H1 (cell line): ENCODE results near the gene ECPAS. TPM values are rescaled to one million over a fixed set of nuclear protein-coding genes. Genes with fewer than 3 reads are reported as not detected.

Experiments used
- CTCF ChIA-PET: fragments of 300-600 bp; sonication (Branson Sonifier 250); formaldehyde crosslinking; loops from one replicate; lab custom pipeline; 2021; ENCODE audit not compliant: partially characterized antibody; lab: Charles Lee
- POLR2A ChIA-PET: fragments of 300-600 bp; sonication (Branson Sonifier 250); formaldehyde crosslinking; loops from one replicate; lab custom pipeline; 2021; ENCODE audit warnings: inconsistent platforms; ENCODE audit not compliant: partially characterized antibody; lab: Charles Lee
- DNase-seq, 2 experiments: peaks; one replicate each; pipeline versions ENCODE4 v3.0.0 to v3.0.0-alpha.2; 2010 to 2022; ENCODE audit warnings: low spot score in 2 of 2, low read depth in 1 of 2, mixed read lengths in 1 of 2
- FAIRE-seq: peaks from 2 replicates; lab custom pipeline; 2011; peaks lifted over from hg19 to GRCh38; lab: Jason Lieb, UNC
- H2AFZ ChIP-seq: 2 replicates; pipeline ENCODE4 v1.8.1; 2012; ENCODE audit warnings: low read length, inconsistent platforms
- H2AK5ac ChIP-seq: 2 replicates; pipeline ENCODE4 v1.6.1; 2013; ENCODE audit warnings: low read depth, low read length
- H2BK120ac ChIP-seq: replicated peaks from 2 replicates; pipeline ENCODE3; 2013; ENCODE audit warnings: low read depth, low read length, inconsistent platforms
- H2BK12ac ChIP-seq: 2 replicates; pipeline ENCODE4 v1.6.1; 2013; ENCODE audit warnings: low read depth, low read length
- H2BK15ac ChIP-seq: 2 replicates; pipeline ENCODE4 v1.6.1; 2013; ENCODE audit warnings: low read length
- H2BK20ac ChIP-seq: 2 replicates; pipeline ENCODE4 v1.6.1; 2013; ENCODE audit warnings: low read length
- H2BK5ac ChIP-seq: 2 replicates; pipeline ENCODE4 v1.6.1; 2013; ENCODE audit warnings: low read depth, low read length
- H3K14ac ChIP-seq: 2 replicates; pipeline ENCODE4 v1.6.1; 2013; ENCODE audit warnings: inconsistent platforms; ENCODE audit not compliant: insufficient read length
- H3K18ac ChIP-seq: 2 replicates; pipeline ENCODE4 v1.6.1; 2013; ENCODE audit warnings: low read length; ENCODE audit errors: extremely low read depth
- H3K23ac ChIP-seq: 2 replicates; pipeline ENCODE4 v1.6.1; 2013; ENCODE audit warnings: inconsistent platforms; ENCODE audit not compliant: insufficient read length
- H3K23me2 ChIP-seq: 2 replicates; pipeline ENCODE4 v1.6.1; 2013; ENCODE audit warnings: low read depth, low read length
- H3K27ac ChIP-seq: 2 replicates; pipeline ENCODE4 v1.6.1; 2011; ENCODE audit warnings: low read depth, low read length, inconsistent platforms
- H3K27me3 ChIP-seq, 4 experiments: replicated peaks in 1 of 4; 1 replicate in 1 of 4; 2 replicates in 3 of 4; pipeline versions ENCODE4 v1.6.1 to v1.8.1; 2011 to 2013; ENCODE audit warnings: low read length in 3 of 4, mild to moderate bottlenecking in 3 of 4, inconsistent platforms in 2 of 4, mixed read lengths in 2 of 4, moderate library complexity in 1 of 4; ENCODE audit not compliant: control insufficient read depth in 3 of 4, insufficient read depth in 3 of 4; ENCODE audit errors: extremely low read depth in 1 of 4
- H3K36me3 ChIP-seq, 4 experiments: 2 replicates each; pipeline versions ENCODE4 v1.6.1 to v1.8.1; 2011 to 2013; ENCODE audit warnings: mild to moderate bottlenecking in 4 of 4, low read length in 3 of 4, moderate library complexity in 2 of 4, control low read depth in 1 of 4, inconsistent platforms in 1 of 4; ENCODE audit not compliant: insufficient read depth in 4 of 4, control insufficient read depth in 2 of 4
- H3K4ac ChIP-seq: replicated peaks from 2 replicates; pipeline ENCODE3; 2013; ENCODE audit warnings: low read length, low read depth, mixed read lengths, inconsistent platforms; ENCODE audit not compliant: insufficient read length
- H3K4me1 ChIP-seq, 4 experiments: replicated peaks in 1 of 4; 1 replicate in 1 of 4; 2 replicates in 3 of 4; pipeline versions ENCODE4 v1.6.1 to v1.8.1; 2011 to 2013; ENCODE audit warnings: low read length in 3 of 4, inconsistent platforms in 2 of 4, mixed read lengths in 1 of 4; ENCODE audit not compliant: insufficient read depth in 4 of 4, control insufficient read depth in 3 of 4
- H3K4me2 ChIP-seq, 2 experiments: 2 replicates each; pipeline versions ENCODE4 v1.6.1 to v1.8.1; 2011 to 2013; ENCODE audit warnings: low read depth in 2 of 2, low read length in 2 of 2, control low read depth in 1 of 2, inconsistent platforms in 1 of 2, mild to moderate bottlenecking in 1 of 2; ENCODE audit not compliant: insufficient read depth in 1 of 2
- H3K4me3 ChIP-seq, 4 experiments: fragments of 200-600, 300-600 bp in 1 of 4; sonication (generic), shearing (Covaris generic), sonication (Bioruptor Twin) in 1 of 4; 2 replicates each; pipeline versions ENCODE4 v1.5.1 to v1.8.1; 2011 to 2016; ENCODE audit warnings: low read length in 4 of 4, low read depth in 3 of 4, control low read depth in 2 of 4, inconsistent platforms in 2 of 4, mild to moderate bottlenecking in 2 of 4, mixed read lengths in 1 of 4, moderate library complexity in 1 of 4; ENCODE audit not compliant: insufficient read depth in 2 of 4; ENCODE audit errors: extremely low read depth in 1 of 4
- H3K56ac ChIP-seq: replicated peaks from 2 replicates; pipeline ENCODE3; 2013; ENCODE audit warnings: low read depth, mild to moderate bottlenecking, mixed read lengths, low read length, inconsistent platforms; ENCODE audit not compliant: insufficient read length
- H3K79me1 ChIP-seq: 2 replicates; pipeline ENCODE4 v1.6.1; 2013; ENCODE audit warnings: low read depth, low read length, control low read depth
- H3K79me2 ChIP-seq, 2 experiments: 2 replicates each; pipeline versions ENCODE4 v1.6.1 to v1.8.1; 2012 to 2013; ENCODE audit warnings: low read length in 2 of 2, mild to moderate bottlenecking in 2 of 2, inconsistent platforms in 1 of 2; ENCODE audit not compliant: insufficient read depth in 2 of 2, control insufficient read depth in 1 of 2
- H3K9ac ChIP-seq, 4 experiments: replicated peaks in 1 of 4; 1 replicate in 1 of 4; 2 replicates in 3 of 4; pipeline versions ENCODE4 v1.6.1 to v1.8.1; 2011 to 2013; ENCODE audit warnings: low read depth in 3 of 4, low read length in 3 of 4, control low read depth in 2 of 4, mild to moderate bottlenecking in 2 of 4, moderate library complexity in 2 of 4, inconsistent platforms in 1 of 4; ENCODE audit errors: extremely low read depth in 1 of 4
- H3K9me3 ChIP-seq, 2 experiments: 2 replicates each; pipeline versions ENCODE4 v1.6.1 to v1.8.1; 2012 to 2013; ENCODE audit warnings: mild to moderate bottlenecking in 2 of 2, moderate library complexity in 2 of 2, control low read depth in 1 of 2, inconsistent platforms in 1 of 2, low read depth in 1 of 2, low read length in 1 of 2, mixed read lengths in 1 of 2; ENCODE audit not compliant: insufficient read depth in 2 of 2
- H4K20me1 ChIP-seq, 2 experiments: replicated peaks in 1 of 2; 2 replicates each; pipeline versions ENCODE3 to v1.8.1; 2011 to 2013; ENCODE audit warnings: inconsistent platforms in 2 of 2, low read length in 2 of 2, mild to moderate bottlenecking in 1 of 2; ENCODE audit not compliant: insufficient read depth in 2 of 2, control insufficient read depth in 1 of 2
- H4K5ac ChIP-seq: 2 replicates; pipeline ENCODE4 v1.6.1; 2013; ENCODE audit warnings: low read length, low read depth, mixed read lengths, inconsistent platforms; ENCODE audit not compliant: insufficient read length
- H4K8ac ChIP-seq: 2 replicates; pipeline ENCODE4 v1.8.0; 2013; ENCODE audit warnings: mild to moderate bottlenecking, moderate library complexity, low read length, inconsistent platforms; ENCODE audit not compliant: insufficient read depth; ENCODE audit errors: extremely low read depth
- H4K91ac ChIP-seq: replicated peaks from 2 replicates; pipeline ENCODE3; 2013; ENCODE audit warnings: low read length, mixed read lengths, inconsistent platforms; ENCODE audit not compliant: insufficient read length
- CHD2 ChIP-seq: IDR thresholded peaks from 2 replicates; pipeline ENCODE4 v1.6.1; 2012; ENCODE audit warnings: low read length, improper control_type of control experiment
- CREB1 ChIP-seq: IDR thresholded peaks from 2 replicates; pipeline ENCODE4 v1.6.1; 2012; ENCODE audit warnings: inconsistent platforms
- HDAC2 ChIP-seq, 2 experiments: fragments of 300-600 bp in 1 of 2; sonication (generic) in 1 of 2; IDR thresholded peaks; 2 replicates each; pipeline ENCODE4 v1.6.1; 2011 to 2012; ENCODE audit warnings: low read depth in 2 of 2, low read length in 2 of 2, mild to moderate bottlenecking in 2 of 2, moderate library complexity in 2 of 2, borderline replicate concordance in 1 of 2, inconsistent platforms in 1 of 2
- KDM4A ChIP-seq: IDR thresholded peaks from one replicate; pipeline ENCODE4 v1.7.1; 2012; ENCODE audit warnings: low read depth, mild to moderate bottlenecking, moderate library complexity, low read length, inconsistent platforms; ENCODE audit not compliant: severe bottlenecking
- POLR2A ChIP-seq, 2 experiments: IDR thresholded peaks; 1 replicate in 1 of 2; 2 replicates in 1 of 2; pipeline ENCODE4 v1.6.1; 2011; ENCODE audit warnings: low read depth in 2 of 2, low read length in 2 of 2, mild to moderate bottlenecking in 2 of 2; ENCODE audit errors: control extremely low read depth in 1 of 2
- POLR2AphosphoS5 ChIP-seq: IDR thresholded peaks from 2 replicates; pipeline ENCODE4 v1.6.1; 2011; ENCODE audit warnings: low read depth, low read length
- POU5F1 ChIP-seq: IDR thresholded peaks from 2 replicates; pipeline ENCODE4 v1.6.1; 2011; ENCODE audit warnings: low read depth, mild to moderate bottlenecking, low read length, moderate library complexity
- RAD21 ChIP-seq, 2 experiments: IDR thresholded peaks in 1 of 2; conservative IDR thresholded peaks in 1 of 2; 2 replicates each; pipeline ENCODE4 v1.6.1; 2011; ENCODE audit warnings: low read depth in 2 of 2, low read length in 2 of 2, improper control_type of control experiment in 1 of 2, inconsistent platforms in 1 of 2, mild to moderate bottlenecking in 1 of 2, moderate library complexity in 1 of 2
- SAP30 ChIP-seq: fragments of 300-600 bp; sonication (generic); IDR thresholded peaks from 2 replicates; pipeline ENCODE4 v1.7.1; 2012; ENCODE audit warnings: low read length, moderate library complexity, mild to moderate bottlenecking, inconsistent platforms; ENCODE audit not compliant: insufficient read depth, insufficient replicate concordance
- SIN3A ChIP-seq, 2 experiments: IDR thresholded peaks in 1 of 2; conservative IDR thresholded peaks in 1 of 2; 2 replicates each; pipeline ENCODE4 v1.6.1; 2011 to 2012; ENCODE audit warnings: low read length in 2 of 2, improper control_type of control experiment in 1 of 2, low read depth in 1 of 2, mild to moderate bottlenecking in 1 of 2
- SUZ12 ChIP-seq: fragments of 200-600 bp; sonication (generic); IDR thresholded peaks from 2 replicates; pipeline ENCODE4 v1.6.1; 2012; ENCODE audit warnings: mild to moderate bottlenecking, inconsistent platforms, low read length, moderate library complexity, mixed read lengths
- TCF12 ChIP-seq: IDR thresholded peaks from 2 replicates; pipeline ENCODE4 v1.6.1; 2011; ENCODE audit warnings: low read depth, mild to moderate bottlenecking, low read length
- ZNF274 ChIP-seq: IDR thresholded peaks from 2 replicates; pipeline ENCODE4 v1.7.0; 2012; ENCODE audit warnings: low read length, borderline replicate concordance; ENCODE audit errors: extremely low read depth
- polyA plus RNA-seq, 7 experiments: library from polyadenylated mRNA; depleted of rRNA in 3 of 7; stranded (reverse) in 5 of 7; unstranded in 2 of 7; fragments of >200 nt in 5 of 7; fragments of 200-250 nt in 2 of 7; gene quantifications; 1 replicate in 5 of 7; 2 replicates in 1 of 7; 4 replicates in 1 of 7; pipeline versions ENCODE4 v1.2.1 to v1.2.3, GENCODE V29; 2011 to 2013; ENCODE audit warnings: missing spikeins in 2 of 7, mixed read lengths in 2 of 7
- total RNA-seq: library from RNA; stranded (reverse); fragmentation: NEBNext Ultra II Directional; extraction: Animal tissue kit (Norgen Biotek cat#: 25700); gene quantifications from 2 replicates; pipeline ENCODE4 v1.2.1, GENCODE V29; 2021
- TF ChIP-seq, protein P1 (sequence below): IDR thresholded peaks from 2 replicates; pipeline ENCODE4 v1.6.1; 2012; ENCODE audit warnings: inconsistent platforms

Gene ECPAS
- total and polyA plus RNA-seq, 2 of the 8 experiments (the other 6 are each of a cell fraction or from before 2014, with no cell fraction given), result 20.9 to 131 TPM

GRCh38 chr9:111514967-111515366 lies 30.8 kb upstream of the ECPAS start:
- no peak for FAIRE-seq
- POLR2A ChIA-PET, result no interaction called here
- no peak overlapping the region; the same call in 1 of the 2 replicates for H2BK20ac ChIP-seq
- TF ChIP-seq KDM4A, result no peak
- TF ChIP-seq POU5F1, result no peak
- no peak for TF ChIP-seq ZNF274
- no peak for TF ChIP-seq POLR2AphosphoS5
- no peak for TF ChIP-seq CREB1
- TF ChIP-seq POLR2A (IDR thresholded peaks at IDR 0.05; ENCODE audit: control extremely low read depth in 1 of 2, low read depth in 2 of 2, low read length in 2 of 2), result no peak
- TF ChIP-seq HDAC2 (IDR thresholded peaks at IDR 0.05; ENCODE audit: borderline replicate concordance in 1 of 2, low read depth in 2 of 2, low read length in 2 of 2), result no peak
- TF ChIP-seq SIN3A (conservative IDR thresholded peaks at IDR 0.05 in 1 of 2, IDR thresholded peaks at IDR 0.05 in 1 of 2; ENCODE audit: low read depth in 1 of 2, low read length in 2 of 2), result no peak
- no peak for TF ChIP-seq SUZ12
- TF ChIP-seq TCF12, result no peak
- no peak for TF ChIP-seq RAD21 (IDR thresholded peaks at IDR 0.05 in 1 of 2, conservative IDR thresholded peaks at IDR 0.05 in 1 of 2; ENCODE audit: low read depth in 2 of 2, low read length in 2 of 2)
- TF ChIP-seq CHD2, result no peak
- no peak for TF ChIP-seq SAP30
- TF ChIP-seq, protein P1, sequence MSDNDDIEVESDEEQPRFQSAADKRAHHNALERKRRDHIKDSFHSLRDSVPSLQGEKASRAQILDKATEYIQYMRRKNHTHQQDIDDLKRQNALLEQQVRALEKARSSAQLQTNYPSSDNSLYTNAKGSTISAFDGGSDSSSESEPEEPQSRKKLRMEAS, result no peak

More at GRCh38 chr9:111514967-111515366, 30.8 kb upstream of the ECPAS start:
- H2AK5ac ChIP-seq, result no peak overlapping the region; the same call in 1 of the 2 replicates
- H2BK15ac ChIP-seq, result no peak overlapping the region
- 0 out of 8 replicates have a peak, but pooled peaks cover 0 to 7% (median 0%) of the 10 kb centered on the region in 4 experiments for H3K36me3 ChIP-seq
- no peaks in the 10 kb centered on the region for H3K27me3 ChIP-seq
- H2BK120ac ChIP-seq, result no peak overlapping the region
- H4K20me1 ChIP-seq, result no peaks in the 10 kb centered on the region
- no peak overlapping the region for H4K91ac ChIP-seq
- H3K56ac ChIP-seq, result no peak overlapping the region
- peaks cover 4 to 14% of the 10 kb centered on the region in 2 experiments; a peak in 2 of 4 replicates for H3K9me3 ChIP-seq
- no peak for DNase-seq
- no peak overlapping the region for H3K27ac ChIP-seq
- H3K4me3 ChIP-seq, result no peak overlapping the region
- no peaks in the 10 kb centered on the region for H3K79me2 ChIP-seq
- H3K4ac ChIP-seq, result no peak overlapping the region
- H3K4me1 ChIP-seq, result no peaks in the 10 kb centered on the region
- no peaks in the 10 kb centered on the region for H3K23me2 ChIP-seq
- no peak overlapping the region for H3K23ac ChIP-seq
- CTCF ChIA-PET, result interaction anchor here (1.7 kb wide), 1 partner anchor 10 kb away, joined by 4 read pairs; the partner anchor contains the start of gene ZNF483
- no peak overlapping the region for H2AFZ ChIP-seq
- no peak overlapping the region for H3K14ac ChIP-seq
- no peak overlapping the region; the same call in 1 of the 2 replicates for H2BK12ac ChIP-seq
- H3K4me2 ChIP-seq, result no peak overlapping the region
- no peak overlapping the region for H4K5ac ChIP-seq
- no peaks in the 10 kb centered on the region for H3K79me1 ChIP-seq
- peak overlapping the region; percentile 40; the same call in 1 of the 2 replicates for H2BK5ac ChIP-seq
- no peak overlapping the region for H3K9ac ChIP-seq
- no peak overlapping the region; the same call in 1 of the 2 replicates for H4K8ac ChIP-seq
- H3K18ac ChIP-seq, result no peak overlapping the region
